CD4-positive, alpha-beta T cell treated with Interleukin-12 subunit alpha and Interleukin-12 subunit beta, for 1 hour (primary cell): ENCODE data around the gene TRAM2.

Source experiments
- DNase-seq: peaks from one replicate; pipeline ENCODE4 v3.0.0-alpha.2; 2020

The TRAM2 gene

GRCh38 chr6:52566201-52566600 is 10.7 kb downstream of the TRAM2 start:
- DNase-seq, result no peak

- no peak for DNase-seq
These were observed 12.0 kb downstream of the TRAM2 start for GRCh38 chr6:52564856-52565255.

- DNase-seq, result no peak
These were observed 13.9 kb downstream of the TRAM2 start for GRCh38 chr6:52562911-52563310.

- DNase-seq, result no peak
These were observed 16.4 kb downstream of the TRAM2 start for GRCh38 chr6:52560462-52560861.

GRCh38 chr6:52558266-52559000 is 18.4 kb downstream of the TRAM2 start:
- no peak for DNase-seq

- DNase-seq, result no peak
These were observed 19.2 kb downstream of the TRAM2 start for GRCh38 chr6:52557389-52558265.

GRCh38 chr6:52555518-52556233 is 21.2 kb downstream of the TRAM2 start:
- no peak for DNase-seq

GRCh38 chr6:52554684-52555280 is 22.1 kb downstream of the TRAM2 start:
- DNase-seq, result no peak

GRCh38 chr6:52553719-52554118 is 23.1 kb downstream of the TRAM2 start:
- DNase-seq, result no peak

GRCh38 chr6:52553158-52553557 is 23.7 kb downstream of the TRAM2 start:
- no peak for DNase-seq

GRCh38 chr6:52552278-52552643 is 24.6 kb downstream of the TRAM2 start:
- DNase-seq, result no peak

GRCh38 chr6:52551483-52552277 is 25.2 kb downstream of the TRAM2 start:
- no peak for DNase-seq

- DNase-seq, result no peak
These were observed 26.0 kb downstream of the TRAM2 start for GRCh38 chr6:52550870-52551269.

- DNase-seq, result no peak
These were observed 26.8 kb downstream of the TRAM2 start for GRCh38 chr6:52550014-52550575.

GRCh38 chr6:52549428-52549827 is 27.4 kb downstream of the TRAM2 start:
- no peak for DNase-seq

GRCh38 chr6:52548999-52549398 is 27.9 kb downstream of the TRAM2 start:
- no peak for DNase-seq

- no peak for DNase-seq
These were observed 28.5 kb downstream of the TRAM2 start for GRCh38 chr6:52548353-52548713.

- no peak for DNase-seq
These were observed 29.1 kb downstream of the TRAM2 start for GRCh38 chr6:52547647-52548352.

GRCh38 chr6:52546678-52547077 is 30.2 kb downstream of the TRAM2 start:
- no peak for DNase-seq

- no peak for DNase-seq
These were observed 30.7 kb downstream of the TRAM2 start for GRCh38 chr6:52546192-52546591.

- DNase-seq, result no peak
These were observed 31.3 kb downstream of the TRAM2 start for GRCh38 chr6:52545406-52546119.
